ENCODE data around the gene TOMM40. TPM values are rescaled to one million over a fixed set of nuclear protein-coding genes. Genes with fewer than 3 reads are reported as not detected.
A peak's percentile ranks its signal among the peaks of the same experiment; 100 is the strongest.

The TOMM40 gene
- polyA plus RNA-seq, 4 donors: 24.6 to 82.7 (median 29.0) TPM

GRCh38 chr19:44863990-44864389 lies 27.1 kb upstream of the TOMM40 start:
- peaks cover 0 to 70% (median 9%) of the 10 kb centered on the region in 3 donors for H3K36me3 ChIP-seq (ENCODE audit: control insufficient read depth in 3 of 3, insufficient read depth in 2 of 3, low read depth in 1 of 3, low read length in 3 of 3)
- DNase-seq (no peak), FAIRE-seq (no peak)
- H3K27me3 ChIP-seq (ENCODE audit: control insufficient read depth in 3 of 3, insufficient read depth in 3 of 3, low read length in 3 of 3): no peaks in the 10 kb centered on the region
- peaks cover 0 to 20% (median 0%) of the 10 kb centered on the region in 3 donors for H3K4me1 ChIP-seq (ENCODE audit: control insufficient read depth in 3 of 3, insufficient read depth in 2 of 3, low read depth in 1 of 3, low read length in 2 of 3)
- no peak overlapping the region for H3K4me3 ChIP-seq (ENCODE audit: low read depth in 1 of 3, low read length in 3 of 3)
- WGBS, 3 donors: 83 to 93% (median 84%) methylated on average over 2 of the region's 2 CpGs
- H3K27ac ChIP-seq (ENCODE audit: low read depth in 1 of 3, low read length in 2 of 3): no peak overlapping the region
- H3K9me3 ChIP-seq (ENCODE audit: control insufficient read depth in 2 of 2, insufficient read depth in 1 of 2, low read depth in 1 of 2, low read length in 1 of 2): no peaks in the 10 kb centered on the region

DNA sequence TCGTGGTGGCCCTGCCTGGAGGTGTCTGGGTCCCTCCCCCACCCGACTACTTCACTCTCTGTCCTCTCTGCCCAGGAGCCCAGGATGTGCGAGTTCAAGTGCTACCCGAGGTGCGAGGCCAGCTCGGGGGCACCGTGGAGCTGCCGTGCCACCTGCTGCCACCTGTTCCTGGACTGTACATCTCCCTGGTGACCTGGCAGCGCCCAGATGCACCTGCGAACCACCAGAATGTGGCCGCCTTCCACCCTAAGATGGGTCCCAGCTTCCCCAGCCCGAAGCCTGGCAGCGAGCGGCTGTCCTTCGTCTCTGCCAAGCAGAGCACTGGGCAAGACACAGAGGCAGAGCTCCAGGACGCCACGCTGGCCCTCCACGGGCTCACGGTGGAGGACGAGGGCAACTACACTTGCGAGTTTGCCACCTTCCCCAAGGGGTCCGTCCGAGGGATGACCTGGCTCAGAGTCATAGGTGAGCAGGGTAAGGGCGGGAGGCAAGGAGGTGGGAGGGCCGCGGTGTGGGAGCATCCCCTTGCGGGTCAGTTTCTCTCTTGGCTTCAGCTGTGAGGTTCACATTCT lies 25.8 kb upstream of the TOMM40 start:
- FAIRE-seq: no peak

DNA sequence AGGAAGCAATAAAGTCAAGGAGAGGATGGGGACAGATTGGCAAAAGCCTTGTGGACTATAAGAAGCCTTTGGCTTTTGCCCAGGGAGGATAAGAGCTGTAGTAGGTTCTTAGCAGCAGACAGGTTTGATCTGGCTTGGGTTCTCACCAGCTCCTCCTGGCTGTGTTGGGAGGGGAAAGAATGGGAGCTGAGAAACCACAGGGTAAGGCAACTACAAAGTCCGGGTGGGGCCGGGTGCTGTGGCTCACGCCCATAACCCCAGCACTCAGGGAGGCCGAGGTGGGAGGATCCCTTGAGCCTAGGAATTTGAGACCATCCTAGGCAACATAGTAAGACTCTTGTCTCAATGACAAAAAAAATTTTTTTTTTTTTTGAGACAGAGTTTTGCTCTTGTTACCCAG lies 24.4 kb upstream of the TOMM40 start:
- H3K27me3 ChIP-seq (ENCODE audit: control insufficient read depth in 3 of 3, insufficient read depth in 3 of 3, low read length in 3 of 3): no peaks in the 10 kb centered on the region
- WGBS, 3 donors: 58 to 72% (median 62%) methylated on average over 4 of the region's 4 CpGs
- peaks cover 0 to 74% (median 11%) of the 10 kb centered on the region in 3 donors for H3K36me3 ChIP-seq (ENCODE audit: control insufficient read depth in 3 of 3, insufficient read depth in 2 of 3, low read depth in 1 of 3, low read length in 3 of 3)
- peaks cover 0 to 35% (median 4%) of the 10 kb centered on the region in 3 donors for H3K4me1 ChIP-seq (ENCODE audit: control insufficient read depth in 3 of 3, insufficient read depth in 2 of 3, low read depth in 1 of 3, low read length in 2 of 3)
- DNase-seq (no peak), FAIRE-seq (no peak)
- peak overlapping the region in 1 of 3 donors; percentile 12 for H3K27ac ChIP-seq (ENCODE audit: low read depth in 1 of 3, low read length in 2 of 3)
- H3K4me3 ChIP-seq (ENCODE audit: low read depth in 1 of 3, low read length in 3 of 3): no peak overlapping the region
- no peaks in the 10 kb centered on the region for H3K9me3 ChIP-seq (ENCODE audit: control insufficient read depth in 2 of 2, insufficient read depth in 1 of 2, low read depth in 1 of 2, low read length in 1 of 2)

More for the DNA sequence above, 25.8 kb upstream of the TOMM40 start:
- H3K9me3 ChIP-seq (ENCODE audit: control insufficient read depth in 2 of 2, insufficient read depth in 1 of 2, low read depth in 1 of 2, low read length in 1 of 2): no peaks in the 10 kb centered on the region
- H3K27me3 ChIP-seq (ENCODE audit: control insufficient read depth in 3 of 3, insufficient read depth in 3 of 3, low read length in 3 of 3): no peaks in the 10 kb centered on the region
- peaks cover 0 to 26% (median 4%) of the 10 kb centered on the region in 3 donors for H3K4me1 ChIP-seq (ENCODE audit: control insufficient read depth in 3 of 3, insufficient read depth in 2 of 3, low read depth in 1 of 3, low read length in 2 of 3)
- H3K36me3 ChIP-seq (ENCODE audit: control insufficient read depth in 3 of 3, insufficient read depth in 2 of 3, low read depth in 1 of 3, low read length in 3 of 3): peaks cover 0 to 69% (median 10%) of the 10 kb centered on the region in 3 donors
- H3K4me3 ChIP-seq (ENCODE audit: low read depth in 1 of 3, low read length in 3 of 3): no peak overlapping the region
- no peak overlapping the region for H3K27ac ChIP-seq (ENCODE audit: low read depth in 1 of 3, low read length in 2 of 3)
- WGBS, 3 donors: 92 to 94% (median 93%) methylated on average over 27 of the region's 27 CpGs
- DNase-seq: no peak

GRCh38 chr19:44867578-44867977 lies 23.5 kb upstream of the TOMM40 start:
- Histone ChIP-seq H3K36me3 (ENCODE audit: control insufficient read depth in 3 of 3, insufficient read depth in 2 of 3, low read depth in 1 of 3, low read length in 3 of 3) (peaks cover 4 to 79% (median 14%) of the 10 kb centered on the region in 3 donors), H3K9me3 (ENCODE audit: control insufficient read depth in 2 of 2, insufficient read depth in 1 of 2, low read depth in 1 of 2, low read length in 1 of 2) (no peaks in the 10 kb centered on the region), H3K27ac (ENCODE audit: low read depth in 1 of 3, low read length in 2 of 3) (no peak overlapping the region), H3K4me1 (ENCODE audit: control insufficient read depth in 3 of 3, insufficient read depth in 2 of 3, low read depth in 1 of 3, low read length in 2 of 3) (peaks cover 0 to 35% (median 4%) of the 10 kb centered on the region in 3 donors), H3K4me3 (ENCODE audit: low read depth in 1 of 3, low read length in 3 of 3) (no peak overlapping the region), H3K27me3 (ENCODE audit: control insufficient read depth in 3 of 3, insufficient read depth in 3 of 3, low read length in 3 of 3) (no peaks in the 10 kb centered on the region)
- 80 to 89% (median 84%) methylated on average over 12 of the region's 12 CpGs for WGBS, 3 donors
- DNase-seq (no peak), FAIRE-seq (no peak)

DNA sequence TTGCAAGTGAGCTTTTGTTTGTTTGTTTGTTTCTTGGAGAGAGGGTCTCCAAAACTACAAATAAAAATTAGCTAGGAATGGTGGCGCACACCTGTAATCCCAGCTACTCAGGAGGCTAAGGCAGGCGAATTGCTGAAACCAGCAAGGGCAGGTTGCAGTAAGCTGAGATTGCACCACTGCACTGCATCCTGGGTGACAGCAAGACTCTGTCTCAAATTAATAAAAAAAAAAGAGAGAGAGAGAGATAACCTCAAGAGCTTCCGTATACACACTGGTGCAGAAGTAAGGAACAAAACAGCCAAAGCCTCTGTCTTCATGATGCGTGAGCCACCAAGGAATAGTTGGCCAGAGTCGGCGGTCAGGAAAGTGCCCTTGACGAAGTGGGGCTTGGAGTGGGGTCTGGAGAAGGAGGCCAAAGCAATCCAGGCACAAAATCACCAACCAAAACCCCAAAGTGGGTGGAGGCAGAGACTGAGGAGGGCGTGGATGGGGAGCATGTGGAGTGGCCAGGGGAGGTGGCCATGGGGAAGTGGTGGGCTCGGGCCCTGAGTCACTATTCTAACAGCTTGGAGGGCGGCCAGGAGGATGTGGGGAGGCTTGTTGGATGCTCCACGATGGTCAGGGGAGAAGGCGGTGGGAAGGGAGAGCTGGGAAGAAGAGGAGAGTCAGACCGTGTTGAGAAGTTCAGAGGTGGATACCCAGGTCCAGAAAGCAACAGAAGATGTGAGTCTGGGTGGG lies 21.2 kb upstream of the TOMM40 start:
- Histone ChIP-seq H3K4me1 (ENCODE audit: control insufficient read depth in 3 of 3, insufficient read depth in 2 of 3, low read depth in 1 of 3, low read length in 2 of 3) (peaks cover 0 to 35% (median 4%) of the 10 kb centered on the region in 3 donors), H3K27me3 (ENCODE audit: control insufficient read depth in 3 of 3, insufficient read depth in 3 of 3, low read length in 3 of 3) (no peaks in the 10 kb centered on the region), H3K36me3 (ENCODE audit: control insufficient read depth in 3 of 3, insufficient read depth in 2 of 3, low read depth in 1 of 3, low read length in 3 of 3) (peaks cover 12 to 90% (median 26%) of the 10 kb centered on the region in 3 donors), H3K27ac (ENCODE audit: low read depth in 1 of 3, low read length in 2 of 3) (peak overlapping the region in 2 of 3 donors; percentile 28 to 66), H3K4me3 (ENCODE audit: low read depth in 1 of 3, low read length in 3 of 3) (no peak overlapping the region), H3K9me3 (ENCODE audit: control insufficient read depth in 2 of 2, insufficient read depth in 1 of 2, low read depth in 1 of 2, low read length in 1 of 2) (no peaks in the 10 kb centered on the region)
- DNase-seq (no peak), FAIRE-seq (no peak)
- 55 to 60% (median 59%) methylated on average over 13 of the region's 13 CpGs for WGBS, 3 donors

DNA sequence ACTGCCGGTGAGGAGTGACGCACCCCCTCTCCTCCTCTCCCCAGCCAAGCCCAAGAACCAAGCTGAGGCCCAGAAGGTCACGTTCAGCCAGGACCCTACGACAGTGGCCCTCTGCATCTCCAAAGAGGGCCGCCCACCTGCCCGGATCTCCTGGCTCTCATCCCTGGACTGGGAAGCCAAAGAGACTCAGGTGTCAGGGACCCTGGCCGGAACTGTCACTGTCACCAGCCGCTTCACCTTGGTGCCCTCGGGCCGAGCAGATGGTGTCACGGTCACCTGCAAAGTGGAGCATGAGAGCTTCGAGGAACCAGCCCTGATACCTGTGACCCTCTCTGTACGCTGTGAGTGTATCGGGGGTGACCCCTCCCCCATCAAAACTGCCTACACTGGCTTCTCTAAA lies 19.2 kb upstream of the TOMM40 start:
- Histone ChIP-seq H3K9me3 (ENCODE audit: control insufficient read depth in 2 of 2, insufficient read depth in 1 of 2, low read depth in 1 of 2, low read length in 1 of 2) (no peaks in the 10 kb centered on the region), H3K27me3 (ENCODE audit: control insufficient read depth in 3 of 3, insufficient read depth in 3 of 3, low read length in 3 of 3) (no peaks in the 10 kb centered on the region), H3K27ac (ENCODE audit: low read depth in 1 of 3, low read length in 2 of 3) (no peak overlapping the region), H3K4me1 (ENCODE audit: control insufficient read depth in 3 of 3, insufficient read depth in 2 of 3, low read depth in 1 of 3, low read length in 2 of 3) (peaks cover 0 to 43% (median 4%) of the 10 kb centered on the region in 3 donors), H3K4me3 (ENCODE audit: low read depth in 1 of 3, low read length in 3 of 3) (no peak overlapping the region), H3K36me3 (ENCODE audit: control insufficient read depth in 3 of 3, insufficient read depth in 2 of 3, low read depth in 1 of 3, low read length in 3 of 3) (peaks cover 16 to 90% (median 20%) of the 10 kb centered on the region in 3 donors)
- 93 to 94% (median 94%) methylated on average over 14 of the region's 14 CpGs for WGBS, 3 donors
- FAIRE-seq (no peak), DNase-seq (no peak)

DNA sequence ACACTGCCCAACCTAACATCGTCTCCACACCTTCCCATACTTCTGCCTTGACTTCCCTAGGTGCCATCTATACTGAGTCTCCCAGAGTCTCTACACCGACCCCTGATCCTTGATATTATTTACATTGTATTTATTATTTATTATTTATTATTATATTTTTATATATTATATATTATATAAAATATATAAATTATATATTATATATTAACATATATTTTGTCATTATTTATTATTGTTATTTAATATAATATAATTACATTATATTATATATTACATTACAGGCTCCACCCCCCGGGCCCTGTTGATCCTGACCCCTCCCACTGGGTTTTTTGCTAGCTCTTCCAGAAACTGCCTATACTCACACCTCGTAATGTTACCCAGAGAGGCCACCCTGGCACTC lies 18.4 kb upstream of the TOMM40 start:
- FAIRE-seq: no peak
- DNase-seq: no peak

DNA sequence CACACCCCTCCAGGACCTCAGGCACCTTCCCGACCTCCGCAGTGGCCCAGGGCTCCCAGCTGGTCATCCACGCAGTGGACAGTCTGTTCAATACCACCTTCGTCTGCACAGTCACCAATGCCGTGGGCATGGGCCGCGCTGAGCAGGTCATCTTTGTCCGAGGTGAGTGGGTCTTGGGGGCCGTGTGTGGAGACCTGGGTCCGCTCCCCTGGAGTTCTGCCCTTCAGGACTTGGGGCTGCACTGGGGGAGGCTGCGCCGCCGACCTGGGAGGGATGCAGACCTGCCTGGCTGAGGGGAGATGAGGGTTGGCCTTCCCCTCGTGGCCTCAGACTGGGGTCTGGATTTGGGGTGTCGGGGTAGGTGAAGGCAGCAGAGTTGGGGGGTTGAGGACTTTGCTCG lies 16.7 kb upstream of the TOMM40 start:
- DNase-seq (no peak), FAIRE-seq (no peak)
- Histone ChIP-seq H3K36me3 (ENCODE audit: control insufficient read depth in 3 of 3, insufficient read depth in 2 of 3, low read depth in 1 of 3, low read length in 3 of 3) (peaks cover 20 to 93% (median 26%) of the 10 kb centered on the region in 3 donors), H3K9me3 (ENCODE audit: control insufficient read depth in 2 of 2, insufficient read depth in 1 of 2, low read depth in 1 of 2, low read length in 1 of 2) (no peaks in the 10 kb centered on the region), H3K4me3 (ENCODE audit: low read depth in 1 of 3, low read length in 3 of 3) (no peak overlapping the region), H3K27ac (ENCODE audit: low read depth in 1 of 3, low read length in 2 of 3) (no peak overlapping the region), H3K4me1 (ENCODE audit: control insufficient read depth in 3 of 3, insufficient read depth in 2 of 3, low read depth in 1 of 3, low read length in 2 of 3) (peaks cover 0 to 31% (median 4%) of the 10 kb centered on the region in 3 donors), H3K27me3 (ENCODE audit: control insufficient read depth in 3 of 3, insufficient read depth in 3 of 3, low read length in 3 of 3) (no peaks in the 10 kb centered on the region)
- 89 to 93% (median 92%) methylated on average over 14 to 16 of the region's 16 CpGs for WGBS, 3 donors

More for the DNA sequence above, 18.4 kb upstream of the TOMM40 start:
- 80 to 88% (median 81%) methylated on average over 4 of the region's 4 CpGs for WGBS, 3 donors
- Histone ChIP-seq H3K36me3 (ENCODE audit: control insufficient read depth in 3 of 3, insufficient read depth in 2 of 3, low read depth in 1 of 3, low read length in 3 of 3) (peaks cover 20 to 90% (median 21%) of the 10 kb centered on the region in 3 donors), H3K4me3 (ENCODE audit: low read depth in 1 of 3, low read length in 3 of 3) (no peak overlapping the region), H3K9me3 (ENCODE audit: control insufficient read depth in 2 of 2, insufficient read depth in 1 of 2, low read depth in 1 of 2, low read length in 1 of 2) (no peaks in the 10 kb centered on the region), H3K27me3 (ENCODE audit: control insufficient read depth in 3 of 3, insufficient read depth in 3 of 3, low read length in 3 of 3) (no peaks in the 10 kb centered on the region), H3K27ac (ENCODE audit: low read depth in 1 of 3, low read length in 2 of 3) (no peak overlapping the region), H3K4me1 (ENCODE audit: control insufficient read depth in 3 of 3, insufficient read depth in 2 of 3, low read depth in 1 of 3, low read length in 2 of 3) (peaks cover 0 to 38% (median 4%) of the 10 kb centered on the region in 3 donors)
